ENCODE measurements around the gene LIX1L. TPM values are rescaled to one million over a fixed set of nuclear protein-coding genes. Genes with fewer than 3 reads are reported as not detected.

The LIX1L gene
- total and polyA plus RNA-seq, 2 of the 13 experiments (the other 11 are each of a cell fraction or from before 2014, with no cell fraction given), result 8.1 to 24.9 TPM

DNA sequence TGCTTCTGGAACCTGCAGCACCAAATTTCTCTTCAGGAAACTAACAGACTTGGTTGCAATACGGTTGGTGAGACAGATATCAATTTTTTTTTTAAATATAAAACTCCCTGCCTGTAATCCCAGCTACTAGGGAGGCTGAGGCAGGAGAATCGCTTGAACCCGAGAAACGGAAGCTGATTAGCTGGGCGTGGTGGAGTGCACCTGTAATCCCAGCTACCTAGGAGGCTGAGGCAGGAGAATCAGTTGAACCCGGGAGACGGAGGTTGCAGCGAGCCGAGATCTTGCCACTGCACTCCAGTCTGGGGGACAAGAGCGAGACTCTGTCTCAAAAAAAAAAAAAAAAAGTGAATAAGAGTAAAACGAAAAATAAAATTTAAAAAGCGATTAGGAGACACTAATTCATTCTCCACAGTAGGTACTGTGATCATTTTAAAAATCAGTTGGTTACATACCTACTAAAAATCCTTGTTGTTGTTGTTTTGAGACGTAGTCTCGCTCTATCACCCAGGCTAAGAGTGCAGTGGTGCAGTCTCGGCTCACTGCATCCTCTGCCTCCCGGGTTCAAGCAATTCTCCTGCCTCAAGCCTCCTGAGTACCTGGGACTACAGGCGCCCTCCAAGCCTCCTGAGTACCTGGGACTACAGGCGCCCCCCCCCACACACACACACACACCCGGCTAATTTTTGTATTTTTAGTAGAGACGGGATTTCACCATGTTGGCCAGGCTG, 29.7 kb downstream of the LIX1L start (continued):
- TF ChIP-seq, protein P1, sequence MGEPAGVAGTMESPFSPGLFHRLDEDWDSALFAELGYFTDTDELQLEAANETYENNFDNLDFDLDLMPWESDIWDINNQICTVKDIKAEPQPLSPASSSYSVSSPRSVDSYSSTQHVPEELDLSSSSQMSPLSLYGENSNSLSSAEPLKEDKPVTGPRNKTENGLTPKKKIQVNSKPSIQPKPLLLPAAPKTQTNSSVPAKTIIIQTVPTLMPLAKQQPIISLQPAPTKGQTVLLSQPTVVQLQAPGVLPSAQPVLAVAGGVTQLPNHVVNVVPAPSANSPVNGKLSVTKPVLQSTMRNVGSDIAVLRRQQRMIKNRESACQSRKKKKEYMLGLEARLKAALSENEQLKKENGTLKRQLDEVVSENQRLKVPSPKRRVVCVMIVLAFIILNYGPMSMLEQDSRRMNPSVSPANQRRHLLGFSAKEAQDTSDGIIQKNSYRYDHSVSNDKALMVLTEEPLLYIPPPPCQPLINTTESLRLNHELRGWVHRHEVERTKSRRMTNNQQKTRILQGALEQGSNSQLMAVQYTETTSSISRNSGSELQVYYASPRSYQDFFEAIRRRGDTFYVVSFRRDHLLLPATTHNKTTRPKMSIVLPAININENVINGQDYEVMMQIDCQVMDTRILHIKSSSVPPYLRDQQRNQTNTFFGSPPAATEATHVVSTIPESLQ (CRISPR knock-in tag; conservative IDR thresholded peaks at IDR 0.05), result no peak
- TF ChIP-seq NR2F2 (IDR thresholded peaks at IDR 0.05; ENCODE audit: borderline replicate concordance, low read depth) (no peak), ESRRA (CRISPR knock-in tag; IDR thresholded peaks at IDR 0.05; ENCODE audit: low read depth) (no peak), ZNF776 (CRISPR knock-in tag; IDR thresholded peaks at IDR 0.05) (no peak), ZNF782 (CRISPR knock-in tag; IDR thresholded peaks at IDR 0.05; ENCODE audit: borderline replicate concordance) (no peak), CBX5 (CRISPR knock-in tag; IDR thresholded peaks at IDR 0.05; ENCODE audit: borderline replicate concordance) (no peak), ZSCAN20 (CRISPR knock-in tag; IDR thresholded peaks at IDR 0.05; ENCODE audit: borderline replicate concordance) (no peak), ZSCAN12 (CRISPR knock-in tag; IDR thresholded peaks at IDR 0.05) (no peak), PHF20 (CRISPR knock-in tag; IDR thresholded peaks at IDR 0.05) (no peak), NFIB (CRISPR knock-in tag; IDR thresholded peaks at IDR 0.05; ENCODE audit: borderline replicate concordance) (no peak), MAZ (IDR thresholded peaks at IDR 0.05; ENCODE audit: borderline replicate concordance, low read depth, low read length) (no peak), MAZ (CRISPR knock-in tag; IDR thresholded peaks at IDR 0.05; ENCODE audit: low read depth) (no peak), NCOA5 (CRISPR knock-in tag; IDR thresholded peaks at IDR 0.05) (no peak), LCORL (IDR thresholded peaks at IDR 0.05) (no peak), LCORL (CRISPR knock-in tag; IDR thresholded peaks at IDR 0.05) (no peak), ZNF333 (CRISPR knock-in tag; IDR thresholded peaks at IDR 0.05; ENCODE audit: borderline replicate concordance) (no peak), NCOR1 (IDR thresholded peaks at IDR 0.05; ENCODE audit: borderline replicate concordance, low read length) (no peak), SP5 (CRISPR knock-in tag; IDR thresholded peaks at IDR 0.05; ENCODE audit: borderline replicate concordance, low read depth) (no peak), BORCS8-MEF2B (CRISPR knock-in tag; IDR thresholded peaks at IDR 0.05) (no peak)
- TF ChIP-seq, protein P2, sequence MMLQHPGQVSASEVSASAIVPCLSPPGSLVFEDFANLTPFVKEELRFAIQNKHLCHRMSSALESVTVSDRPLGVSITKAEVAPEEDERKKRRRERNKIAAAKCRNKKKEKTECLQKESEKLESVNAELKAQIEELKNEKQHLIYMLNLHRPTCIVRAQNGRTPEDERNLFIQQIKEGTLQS (CRISPR knock-in tag; IDR thresholded peaks at IDR 0.05), result no peak
- TF ChIP-seq, protein P3, sequence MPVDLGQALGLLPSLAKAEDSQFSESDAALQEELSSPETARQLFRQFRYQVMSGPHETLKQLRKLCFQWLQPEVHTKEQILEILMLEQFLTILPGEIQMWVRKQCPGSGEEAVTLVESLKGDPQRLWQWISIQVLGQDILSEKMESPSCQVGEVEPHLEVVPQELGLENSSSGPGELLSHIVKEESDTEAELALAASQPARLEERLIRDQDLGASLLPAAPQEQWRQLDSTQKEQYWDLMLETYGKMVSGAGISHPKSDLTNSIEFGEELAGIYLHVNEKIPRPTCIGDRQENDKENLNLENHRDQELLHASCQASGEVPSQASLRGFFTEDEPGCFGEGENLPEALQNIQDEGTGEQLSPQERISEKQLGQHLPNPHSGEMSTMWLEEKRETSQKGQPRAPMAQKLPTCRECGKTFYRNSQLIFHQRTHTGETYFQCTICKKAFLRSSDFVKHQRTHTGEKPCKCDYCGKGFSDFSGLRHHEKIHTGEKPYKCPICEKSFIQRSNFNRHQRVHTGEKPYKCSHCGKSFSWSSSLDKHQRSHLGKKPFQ (CRISPR knock-in tag; IDR thresholded peaks at IDR 0.05; ENCODE audit: insufficient replicate concordance), result no peak
- TF ChIP-seq, protein P4, sequence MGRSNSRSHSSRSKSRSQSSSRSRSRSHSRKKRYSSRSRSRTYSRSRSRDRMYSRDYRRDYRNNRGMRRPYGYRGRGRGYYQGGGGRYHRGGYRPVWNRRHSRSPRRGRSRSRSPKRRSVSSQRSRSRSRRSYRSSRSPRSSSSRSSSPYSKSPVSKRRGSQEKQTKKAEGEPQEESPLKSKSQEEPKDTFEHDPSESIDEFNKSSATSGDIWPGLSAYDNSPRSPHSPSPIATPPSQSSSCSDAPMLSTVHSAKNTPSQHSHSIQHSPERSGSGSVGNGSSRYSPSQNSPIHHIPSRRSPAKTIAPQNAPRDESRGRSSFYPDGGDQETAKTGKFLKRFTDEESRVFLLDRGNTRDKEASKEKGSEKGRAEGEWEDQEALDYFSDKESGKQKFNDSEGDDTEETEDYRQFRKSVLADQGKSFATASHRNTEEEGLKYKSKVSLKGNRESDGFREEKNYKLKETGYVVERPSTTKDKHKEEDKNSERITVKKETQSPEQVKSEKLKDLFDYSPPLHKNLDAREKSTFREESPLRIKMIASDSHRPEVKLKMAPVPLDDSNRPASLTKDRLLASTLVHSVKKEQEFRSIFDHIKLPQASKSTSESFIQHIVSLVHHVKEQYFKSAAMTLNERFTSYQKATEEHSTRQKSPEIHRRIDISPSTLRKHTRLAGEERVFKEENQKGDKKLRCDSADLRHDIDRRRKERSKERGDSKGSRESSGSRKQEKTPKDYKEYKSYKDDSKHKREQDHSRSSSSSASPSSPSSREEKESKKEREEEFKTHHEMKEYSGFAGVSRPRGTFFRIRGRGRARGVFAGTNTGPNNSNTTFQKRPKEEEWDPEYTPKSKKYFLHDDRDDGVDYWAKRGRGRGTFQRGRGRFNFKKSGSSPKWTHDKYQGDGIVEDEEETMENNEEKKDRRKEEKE (IDR thresholded peaks at IDR 0.05), result no peak

Data from HepG2 (cell line).